HepG2 (cell line): Measurements from ENCODE around the gene MMD2. TPM values are rescaled to one million over a fixed set of nuclear protein-coding genes. Genes with fewer than 3 reads are reported as not detected.
"Not testable (repeated sequence)": the region's sequence is repeated elsewhere in the genome, so short reads cannot be mapped to it uniquely, and the experiment has no call there.

Source experiments
- ATAC-seq: fragments of 200-7000 bp; cut with Tn5 transposase; 3 replicates; pipeline ENCODE4 v1.9.1; 2020; ENCODE audit warnings: mild to moderate bottlenecking, moderate library complexity
- BruUV-seq: library from RNA; stranded (reverse); fragments of 400-500 nt; replicated peaks from 2 replicates; lab custom pipeline; 2021; lab: Mats Ljungman, UMichigan
- CTCF ChIA-PET: fragments of 300-600 bp; formaldehyde crosslinking; extraction: SDS; loops from one replicate; lab custom pipeline; 2021; ENCODE audit warnings: low total read pairs, inconsistent platforms, low intra/inter-chr PET ratio; lab: Yijun Ruan, JAX
- POLR2A ChIA-PET: fragments of 350-600 bp; sonication (Branson Sonifier 250); formaldehyde crosslinking; loops from one replicate; lab custom pipeline; 2020; ENCODE audit warnings: antibody characterized with exemption, inconsistent platforms; lab: Yijun Ruan, JAX
- DNase-seq: peaks from one replicate; pipeline ENCODE4 v3.0.0-alpha.2; 2015; ENCODE audit warnings: low spot score
- FAIRE-seq: peaks from 3 replicates; lab custom pipeline; 2011; peaks lifted over from hg19 to GRCh38; lab: Jason Lieb, UNC
- H2AFZ ChIP-seq: one replicate; pipeline ENCODE4 v1.6.1; 2011; ENCODE audit warnings: low read length, inconsistent platforms
- H3K27ac ChIP-seq: fragments of 300-600 bp; 3 replicates; pipeline ENCODE4 v1.8.0; 2011; ENCODE audit warnings: mixed run types, mild to moderate bottlenecking, mixed read lengths, low read length, inconsistent platforms; ENCODE audit not compliant: insufficient read depth; ENCODE audit errors: extremely low read length
- H3K27me3 ChIP-seq, 2 experiments: fragments of 200-600 bp in 1 of 2; 2 replicates in 1 of 2; 3 replicates in 1 of 2; pipeline versions ENCODE4 v1.6.0 to v1.8.0; 2011; ENCODE audit warnings: low read length in 2 of 2, mild to moderate bottlenecking in 2 of 2, moderate library complexity in 2 of 2, inconsistent platforms in 1 of 2; ENCODE audit not compliant: insufficient read depth in 2 of 2, control insufficient read depth in 1 of 2
- H3K36me3 ChIP-seq, 2 experiments: fragments of 200-600 bp in 1 of 2; replicated peaks in 1 of 2; 2 replicates in 1 of 2; 3 replicates in 1 of 2; pipeline versions ENCODE4 v1.5.1 to v1.8.0; 2011; ENCODE audit warnings: low read length in 2 of 2, inconsistent platforms in 1 of 2; ENCODE audit not compliant: insufficient read depth in 2 of 2, control insufficient read depth in 1 of 2
- H3K4me1 ChIP-seq: 2 replicates; pipeline ENCODE4 v1.5.1; 2012; ENCODE audit warnings: low read length, inconsistent platforms; ENCODE audit not compliant: insufficient read depth
- H3K4me2 ChIP-seq: 2 replicates; pipeline ENCODE4 v1.6.0; 2011; ENCODE audit warnings: low read depth, low read length, inconsistent platforms
- H3K4me3 ChIP-seq, 3 experiments: fragments of 200-600 bp in 1 of 3; sonication (generic), shearing (Covaris generic) in 1 of 3; replicated peaks in 1 of 3; 2 replicates each; pipeline ENCODE4 v1.5.1; 2011 to 2016; ENCODE audit warnings: low read length in 3 of 3, inconsistent platforms in 2 of 3, low read depth in 2 of 3, mild to moderate bottlenecking in 2 of 3, control low read depth in 1 of 3, mixed read lengths in 1 of 3; ENCODE audit not compliant: insufficient read depth in 1 of 3
- H3K79me2 ChIP-seq: one replicate; pipeline ENCODE4 v1.6.1; 2011; ENCODE audit warnings: low read length, inconsistent platforms; ENCODE audit not compliant: insufficient read depth
- H3K9ac ChIP-seq: 2 replicates; pipeline ENCODE4 v1.6.0; 2011; ENCODE audit warnings: mild to moderate bottlenecking, low read depth, low read length, inconsistent platforms; ENCODE audit not compliant: insufficient read depth
- H3K9me3 ChIP-seq: 2 replicates; pipeline ENCODE4 v1.5.1; 2012; ENCODE audit warnings: mild to moderate bottlenecking, low read length
- H4K20me1 ChIP-seq: 2 replicates; pipeline ENCODE4 v1.6.0; 2011; ENCODE audit warnings: inconsistent platforms, mild to moderate bottlenecking, low read length, moderate library complexity; ENCODE audit not compliant: insufficient read depth
- ELF3 ChIP-seq: IDR thresholded peaks from 2 replicates; pipeline ENCODE4 v1.6.1; 2016; ENCODE audit warnings: missing genetic modification reagents, missing compliant biosample characterization
- EZH2 ChIP-seq: conservative IDR thresholded peaks from 2 replicates; pipeline ENCODE4 v1.6.1; 2012; ENCODE audit warnings: mild to moderate bottlenecking, low read depth, low read length, moderate library complexity
- SAFB2 ChIP-seq: sonication (generic); formaldehyde crosslinking; IDR thresholded peaks from 2 replicates; pipeline ENCODE4 v1.5.1; 2020; ENCODE audit warnings: missing genetic modification reagents, low read depth, mild to moderate bottlenecking, borderline replicate concordance
- ZNF10 ChIP-seq: sonication (generic); formaldehyde crosslinking; IDR thresholded peaks from 2 replicates; pipeline ENCODE4 v1.4.0; 2020; ENCODE audit warnings: mild to moderate bottlenecking, low read depth, missing genetic modification reagents, borderline replicate concordance
- ZNF17 ChIP-seq: sonication (generic); formaldehyde crosslinking; IDR thresholded peaks from 2 replicates; pipeline ENCODE4 v1.5.0; 2020; ENCODE audit warnings: mild to moderate bottlenecking, missing genetic modification reagents
- WGBS: methylation state at CpG from one replicate; pipeline ENCODE4 v1.1.6; 2017; ENCODE audit warnings: low lambda C conversion rate; 5-methylcytosine and 5-hydroxymethylcytosine counted together
- in situ Hi-C: cut with HindIII; loops from 2 replicates; pipeline ENCODE4 v1.10.0; 2017; ENCODE audit warnings: low pct_unique_long_range_greater_than_20kb; ENCODE audit not compliant: extremely low pct_ligation_motif_present
- intact Hi-C: fragments of 100-400 bp; cut with micrococcal nuclease; formaldehyde crosslinking; loops from one replicate; pipeline ENCODE4 v1.10.0; 2022; ENCODE audit not compliant: unreplicated experiment
- polyA plus RNA-seq, 8 experiments: library from polyadenylated mRNA; depleted of rRNA in 3 of 8; stranded (reverse) in 7 of 8; unstranded in 1 of 8; fragments of >200 nt; fragmentation: Illumina TruSeq in 4 of 8; extraction: Trizol in 4 of 8; gene quantifications; 2 replicates each; pipeline versions ENCODE4 v1.2.1 to v1.2.3, GENCODE V29; 2011 to 2016; ENCODE audit warnings: low read depth in 4 of 8, missing spikeins in 1 of 8, mixed read lengths in 1 of 8; ENCODE audit not compliant: insufficient read depth in 1 of 8
- total RNA-seq, 5 experiments: library from RNA; depleted of rRNA; stranded (reverse); fragments of >200 nt; fragmentation: Illumina TruSeq; extraction: Trizol; gene quantifications; 2 replicates each; pipeline ENCODE4 v1.2.3, GENCODE V29; 2016; ENCODE audit warnings: low read depth in 1 of 5
- TF ChIP-seq, protein P1 (sequence below): sonication (generic); formaldehyde crosslinking; IDR thresholded peaks from 2 replicates; pipeline ENCODE4 v1.4.0; 2020; ENCODE audit warnings: mild to moderate bottlenecking, missing genetic modification reagents

MMD2 gene
- total and polyA plus RNA-seq, 2 of the 13 experiments (the other 11 are each of a cell fraction or from before 2014, with no cell fraction given): not detected

- Histone ChIP-seq H2AFZ (no peak overlapping the region), H3K4me1 (peaks cover 9% of the 10 kb centered on the region; the same call in 1 of the 2 replicates), H3K9me3 (no peaks in the 10 kb centered on the region), H3K27ac (no peak overlapping the region), H3K4me3 (no peak overlapping the region), H4K20me1 (no peaks in the 10 kb centered on the region), H3K9ac (no peak overlapping the region), H3K36me3 (peaks cover 29 to 68% of the 10 kb centered on the region in 2 experiments; a peak in 4 of 5 replicates), H3K4me2 (no peak overlapping the region), H3K27me3 (no peaks in the 10 kb centered on the region), H3K79me2 (no peaks in the 10 kb centered on the region)
- WGBS: 100% methylated on average over 6 of the region's 8 CpGs
- ChIA-PET POLR2A (no interaction called here), CTCF (no interaction called here)
- DNase-seq (no peak), FAIRE-seq (no peak), ATAC-seq (no peak)
- no TSS peak for BruUV-seq
- intact Hi-C loops: no loop called here
- in situ Hi-C loops: no loop called here
- TF ChIP-seq, protein P1, sequence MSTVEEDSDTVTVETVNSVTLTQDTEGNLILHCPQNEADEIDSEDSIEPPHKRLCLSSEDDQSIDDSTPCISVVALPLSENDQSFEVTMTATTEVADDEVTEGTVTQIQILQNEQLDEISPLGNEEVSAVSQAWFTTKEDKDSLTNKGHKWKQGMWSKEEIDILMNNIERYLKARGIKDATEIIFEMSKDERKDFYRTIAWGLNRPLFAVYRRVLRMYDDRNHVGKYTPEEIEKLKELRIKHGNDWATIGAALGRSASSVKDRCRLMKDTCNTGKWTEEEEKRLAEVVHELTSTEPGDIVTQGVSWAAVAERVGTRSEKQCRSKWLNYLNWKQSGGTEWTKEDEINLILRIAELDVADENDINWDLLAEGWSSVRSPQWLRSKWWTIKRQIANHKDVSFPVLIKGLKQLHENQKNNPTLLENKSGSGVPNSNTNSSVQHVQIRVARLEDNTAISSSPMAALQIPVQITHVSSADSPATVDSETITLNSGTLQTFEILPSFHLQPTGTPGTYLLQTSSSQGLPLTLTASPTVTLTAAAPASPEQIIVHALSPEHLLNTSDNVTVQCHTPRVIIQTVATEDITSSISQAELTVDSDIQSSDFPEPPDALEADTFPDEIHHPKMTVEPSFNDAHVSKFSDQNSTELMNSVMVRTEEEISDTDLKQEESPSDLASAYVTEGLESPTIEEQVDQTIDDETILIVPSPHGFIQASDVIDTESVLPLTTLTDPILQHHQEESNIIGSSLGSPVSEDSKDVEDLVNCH (CRISPR knock-in tag): no peak
- TF ChIP-seq ZNF17 (CRISPR knock-in tag) (no peak), EZH2 (no peak), SAFB2 (CRISPR knock-in tag) (no peak), ELF3 (CRISPR knock-in tag) (no peak), ZNF10 (no peak)
- TF ChIP-seq, all 625 proteins: peak for 0
Measured at GRCh38 chr7:4993471-4993870, 34.5 kb upstream of the MMD2 start.

DNA sequence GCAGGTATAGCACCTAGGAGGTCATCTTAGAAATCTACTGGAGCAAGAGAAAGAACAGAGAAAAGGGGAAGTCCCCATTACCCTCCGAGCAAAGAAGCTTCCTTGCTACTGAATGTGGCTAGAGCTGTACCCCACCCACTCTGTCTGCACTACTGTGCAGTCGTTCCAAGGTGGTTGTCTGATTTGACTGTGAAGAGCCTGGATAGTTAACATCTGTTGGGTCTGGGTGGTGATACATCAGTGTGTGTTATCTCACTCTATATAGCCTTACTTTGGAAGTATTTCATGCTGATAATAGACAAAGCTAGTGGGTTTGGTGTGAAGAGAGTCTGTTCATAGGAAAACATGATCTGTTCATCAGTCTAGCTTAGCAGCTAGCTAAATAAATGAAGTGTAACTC, 23.8 kb upstream of the MMD2 start:
- 100% methylated on average over 1 of the region's 2 CpGs for WGBS
- peaks cover 9 to 43% of the 10 kb centered on the region in 2 experiments; a peak in 4 of 5 replicates for H3K36me3 ChIP-seq
- CTCF ChIA-PET, DNase-seq, H3K9ac ChIP-seq, ATAC-seq, in situ Hi-C loops, BruUV-seq, H3K4me1 ChIP-seq, H3K27ac ChIP-seq, H3K4me3 ChIP-seq, H3K4me2 ChIP-seq, H2AFZ ChIP-seq, H3K9me3 ChIP-seq, FAIRE-seq, H3K27me3 ChIP-seq, POLR2A ChIA-PET, intact Hi-C loops, H4K20me1 ChIP-seq: not testable (repeated sequence)
- peaks cover 11% of the 10 kb centered on the region for H3K79me2 ChIP-seq
